Measurements from ENCODE around the gene CCDC7. TPM values are rescaled to one million over a fixed set of nuclear protein-coding genes. Genes with fewer than 3 reads are reported as not detected.

Gene CCDC7
- total RNA-seq, 1 experiment from 2014 or later, result 6.3 TPM

DNA sequence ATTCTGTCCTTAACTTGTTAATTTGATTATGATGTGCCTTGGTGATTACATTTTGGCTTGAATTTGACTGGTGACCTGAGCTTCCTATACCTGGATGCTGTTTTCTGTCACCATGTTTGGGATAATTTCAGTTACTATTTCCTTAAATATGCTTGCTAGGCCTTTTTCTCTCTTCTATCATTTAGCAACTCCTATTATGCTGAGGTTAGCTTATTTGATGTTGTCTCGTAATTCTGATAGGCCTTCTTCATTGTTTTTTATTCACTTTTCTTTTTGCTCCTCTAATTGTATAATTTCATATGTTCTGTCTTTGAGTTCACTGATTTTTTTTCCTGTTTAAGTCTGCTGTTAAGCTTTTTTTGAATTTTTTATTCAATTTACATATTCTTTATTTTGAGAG is 327.2 kb downstream of the CCDC7 start:
- intact Hi-C loops (cut with micrococcal nuclease), result no loop called here
- TF ChIP-seq, protein P1, sequence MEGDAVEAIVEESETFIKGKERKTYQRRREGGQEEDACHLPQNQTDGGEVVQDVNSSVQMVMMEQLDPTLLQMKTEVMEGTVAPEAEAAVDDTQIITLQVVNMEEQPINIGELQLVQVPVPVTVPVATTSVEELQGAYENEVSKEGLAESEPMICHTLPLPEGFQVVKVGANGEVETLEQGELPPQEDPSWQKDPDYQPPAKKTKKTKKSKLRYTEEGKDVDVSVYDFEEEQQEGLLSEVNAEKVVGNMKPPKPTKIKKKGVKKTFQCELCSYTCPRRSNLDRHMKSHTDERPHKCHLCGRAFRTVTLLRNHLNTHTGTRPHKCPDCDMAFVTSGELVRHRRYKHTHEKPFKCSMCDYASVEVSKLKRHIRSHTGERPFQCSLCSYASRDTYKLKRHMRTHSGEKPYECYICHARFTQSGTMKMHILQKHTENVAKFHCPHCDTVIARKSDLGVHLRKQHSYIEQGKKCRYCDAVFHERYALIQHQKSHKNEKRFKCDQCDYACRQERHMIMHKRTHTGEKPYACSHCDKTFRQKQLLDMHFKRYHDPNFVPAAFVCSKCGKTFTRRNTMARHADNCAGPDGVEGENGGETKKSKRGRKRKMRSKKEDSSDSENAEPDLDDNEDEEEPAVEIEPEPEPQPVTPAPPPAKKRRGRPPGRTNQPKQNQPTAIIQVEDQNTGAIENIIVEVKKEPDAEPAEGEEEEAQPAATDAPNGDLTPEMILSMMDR (IDR thresholded peaks at IDR 0.05; ENCODE audit: unreplicated experiment), result no peak
- Mint-ChIP-seq H3K4me3 (ENCODE audit: unreplicated experiment) (no peak overlapping the region), H3K36me3 (ENCODE audit: insufficient read depth, unreplicated experiment) (no peaks in the 10 kb centered on the region), H3K9me3 (ENCODE audit: unreplicated experiment) (no peaks in the 10 kb centered on the region), H3K27ac (ENCODE audit: low read depth, unreplicated experiment) (no peak overlapping the region), H3K4me1 (ENCODE audit: insufficient read depth, unreplicated experiment) (no peaks in the 10 kb centered on the region), H3K27me3 (ENCODE audit: insufficient read depth, unreplicated experiment) (no peaks in the 10 kb centered on the region)
- DNase-seq (ENCODE audit: unreplicated experiment), result no peak
- no TSS peak for BruUV-seq (replicated peaks)
- ChIA-PET POLR2A (no interaction called here), CTCF (no interaction called here)

- POLR2A ChIA-PET, result interaction anchor here (0.7 kb wide), 1 partner anchor 345 kb away, joined by 3 read pairs; no protein-coding TSS in a partner anchor
- Mint-ChIP-seq H3K9me3 (ENCODE audit: unreplicated experiment) (peaks cover 7% of the 10 kb centered on the region), H3K27ac (ENCODE audit: low read depth, unreplicated experiment) (no peak overlapping the region), H3K36me3 (ENCODE audit: insufficient read depth, unreplicated experiment) (no peaks in the 10 kb centered on the region), H3K4me1 (ENCODE audit: insufficient read depth, unreplicated experiment) (no peaks in the 10 kb centered on the region), H3K27me3 (ENCODE audit: insufficient read depth, unreplicated experiment) (no peaks in the 10 kb centered on the region), H3K4me3 (ENCODE audit: unreplicated experiment) (no peak overlapping the region)
- no peak for DNase-seq (ENCODE audit: unreplicated experiment)
- intact Hi-C loops (cut with micrococcal nuclease), result no loop called here
- no TSS peak for BruUV-seq (replicated peaks)
- CTCF ChIA-PET, result no interaction called here
- TF ChIP-seq, protein P1 (IDR thresholded peaks at IDR 0.05; ENCODE audit: unreplicated experiment), result no peak
Observed at GRCh38 chr10:32786968-32787367, 341.0 kb downstream of the CCDC7 start.

DNA sequence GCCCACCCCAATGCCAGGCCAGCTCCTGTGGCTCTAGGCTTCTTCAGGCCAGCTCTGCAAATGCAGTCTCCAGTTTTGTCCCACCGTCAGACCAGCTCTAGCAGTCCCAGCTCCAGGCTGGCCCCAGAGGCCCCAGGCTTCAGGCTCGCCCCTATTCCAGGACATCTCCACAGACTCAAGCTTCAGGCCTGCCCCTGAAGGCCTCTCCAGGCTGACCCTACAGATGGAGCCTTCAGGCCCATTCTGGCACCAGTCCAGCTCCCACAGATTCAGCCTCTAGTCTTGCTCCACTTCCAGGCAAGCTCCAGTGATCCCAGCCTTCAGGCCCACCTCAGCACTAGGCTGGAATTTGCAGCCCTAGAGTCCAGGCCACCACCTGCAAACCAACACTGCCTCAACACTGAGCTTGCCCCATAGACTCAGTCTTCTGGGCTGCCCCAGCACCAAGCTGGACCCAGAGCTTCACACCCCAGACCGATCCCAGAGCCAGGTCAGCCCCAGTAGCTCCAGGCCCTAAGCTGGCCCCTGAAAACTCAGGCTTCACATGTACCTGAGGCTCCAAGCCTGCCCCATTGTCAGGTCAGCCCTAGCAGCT is 341.8 kb downstream of the CCDC7 start:
- TF ChIP-seq, protein P1 (IDR thresholded peaks at IDR 0.05; ENCODE audit: unreplicated experiment), result no peak
- intact Hi-C loops (cut with micrococcal nuclease), result no loop called here
- H3K36me3 Mint-ChIP-seq (ENCODE audit: insufficient read depth, unreplicated experiment), result no peaks in the 10 kb centered on the region
- ChIA-PET CTCF (no interaction called here), POLR2A (no interaction called here)
- no peak overlapping the region for H3K4me3 Mint-ChIP-seq (ENCODE audit: unreplicated experiment)
- H3K27ac Mint-ChIP-seq (ENCODE audit: low read depth, unreplicated experiment), result no peak overlapping the region
- H3K9me3 Mint-ChIP-seq (ENCODE audit: unreplicated experiment), result peaks cover 7% of the 10 kb centered on the region
- no TSS peak for BruUV-seq (replicated peaks)
- H3K4me1 Mint-ChIP-seq (ENCODE audit: insufficient read depth, unreplicated experiment), result no peaks in the 10 kb centered on the region
- no peaks in the 10 kb centered on the region for H3K27me3 Mint-ChIP-seq (ENCODE audit: insufficient read depth, unreplicated experiment)
- DNase-seq (ENCODE audit: unreplicated experiment), result no peak

GRCh38 chr10:32788359-32788758 is 342.4 kb downstream of the CCDC7 start:
- Mint-ChIP-seq H3K36me3 (ENCODE audit: insufficient read depth, unreplicated experiment) (no peaks in the 10 kb centered on the region), H3K4me3 (ENCODE audit: unreplicated experiment) (no peak overlapping the region), H3K27ac (ENCODE audit: low read depth, unreplicated experiment) (no peak overlapping the region), H3K9me3 (ENCODE audit: unreplicated experiment) (peaks cover 7% of the 10 kb centered on the region), H3K4me1 (ENCODE audit: insufficient read depth, unreplicated experiment) (no peaks in the 10 kb centered on the region), H3K27me3 (ENCODE audit: insufficient read depth, unreplicated experiment) (no peaks in the 10 kb centered on the region)
- ChIA-PET POLR2A (interaction anchor here (0.7 kb wide), 1 partner anchor 92 kb away, joined by 3 read pairs; no protein-coding TSS in a partner anchor), CTCF (no interaction called here)
- no peak for DNase-seq (ENCODE audit: unreplicated experiment)
- TF ChIP-seq, protein P1 (IDR thresholded peaks at IDR 0.05; ENCODE audit: unreplicated experiment), result no peak
- intact Hi-C loops (cut with micrococcal nuclease), result no loop called here
- BruUV-seq (replicated peaks), result no TSS peak

Measured in MCF 10A (cell line).